PC-9 (cell line): Measurements from ENCODE around the gene C1orf35.

Experiments
- EZH2 ChIP-seq: fragments of 200-600 bp; sonication (generic); IDR thresholded peaks from 2 replicates; pipeline ENCODE4 v1.8.0; 2017; ENCODE audit warnings: antibody characterized with exemption, low read depth
- TF ChIP-seq, protein P1 (sequence below): fragments of 200-600 bp; sonication (generic); conservative IDR thresholded peaks from 2 replicates; pipeline ENCODE4 v1.6.1; 2017; ENCODE audit warnings: mixed run types, antibody characterized with exemption, mild to moderate bottlenecking, moderate library complexity

DNA sequence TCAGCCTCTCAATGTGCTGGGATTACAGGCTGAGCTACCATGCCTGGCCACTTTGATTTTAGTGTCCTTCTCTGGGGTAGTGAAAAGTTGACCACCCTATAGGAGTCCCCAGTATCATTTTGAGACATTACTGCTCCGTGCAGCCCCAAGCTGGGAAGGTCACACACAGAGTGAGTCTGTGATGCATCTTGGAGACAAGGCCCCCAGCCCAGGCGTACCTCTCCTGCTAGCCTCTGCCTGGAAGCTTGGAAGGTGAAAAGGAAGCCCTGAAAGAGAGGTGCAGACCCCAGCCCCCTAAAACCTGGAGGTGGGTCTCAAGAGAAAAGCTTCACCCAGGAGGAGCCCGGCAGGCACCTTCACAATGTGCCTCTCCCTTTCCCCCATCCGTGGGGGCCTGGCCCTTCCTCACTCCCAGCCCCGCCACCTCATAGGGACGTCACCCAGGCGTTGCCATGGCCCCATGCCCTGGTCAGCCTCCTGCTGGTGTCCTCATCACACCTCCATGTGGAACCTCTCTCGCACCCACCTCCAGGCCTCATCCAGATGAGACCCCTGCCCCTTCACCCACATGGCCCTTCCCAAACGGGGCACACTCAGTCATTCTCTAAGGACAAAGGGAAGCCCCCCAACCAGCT is 26.2 kb downstream of the C1orf35 start:
- TF ChIP-seq, protein P1, sequence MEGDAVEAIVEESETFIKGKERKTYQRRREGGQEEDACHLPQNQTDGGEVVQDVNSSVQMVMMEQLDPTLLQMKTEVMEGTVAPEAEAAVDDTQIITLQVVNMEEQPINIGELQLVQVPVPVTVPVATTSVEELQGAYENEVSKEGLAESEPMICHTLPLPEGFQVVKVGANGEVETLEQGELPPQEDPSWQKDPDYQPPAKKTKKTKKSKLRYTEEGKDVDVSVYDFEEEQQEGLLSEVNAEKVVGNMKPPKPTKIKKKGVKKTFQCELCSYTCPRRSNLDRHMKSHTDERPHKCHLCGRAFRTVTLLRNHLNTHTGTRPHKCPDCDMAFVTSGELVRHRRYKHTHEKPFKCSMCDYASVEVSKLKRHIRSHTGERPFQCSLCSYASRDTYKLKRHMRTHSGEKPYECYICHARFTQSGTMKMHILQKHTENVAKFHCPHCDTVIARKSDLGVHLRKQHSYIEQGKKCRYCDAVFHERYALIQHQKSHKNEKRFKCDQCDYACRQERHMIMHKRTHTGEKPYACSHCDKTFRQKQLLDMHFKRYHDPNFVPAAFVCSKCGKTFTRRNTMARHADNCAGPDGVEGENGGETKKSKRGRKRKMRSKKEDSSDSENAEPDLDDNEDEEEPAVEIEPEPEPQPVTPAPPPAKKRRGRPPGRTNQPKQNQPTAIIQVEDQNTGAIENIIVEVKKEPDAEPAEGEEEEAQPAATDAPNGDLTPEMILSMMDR = no peak
- TF ChIP-seq EZH2 = no peak
